GM18511 (cell line): ENCODE data around the gene RESP18.
"Not testable (repeated sequence)": the region's sequence is repeated elsewhere in the genome, so short reads cannot be mapped to it uniquely, and the experiment has no call there.

Experiments
- ATAC-seq: cut with Tn5 transposase; IDR thresholded peaks from one replicate; pipeline ENCODE4 v1.9.1; 2021; ENCODE audit warnings: mild to moderate bottlenecking, moderate library complexity; ENCODE audit not compliant: unreplicated experiment

RESP18 gene

DNA sequence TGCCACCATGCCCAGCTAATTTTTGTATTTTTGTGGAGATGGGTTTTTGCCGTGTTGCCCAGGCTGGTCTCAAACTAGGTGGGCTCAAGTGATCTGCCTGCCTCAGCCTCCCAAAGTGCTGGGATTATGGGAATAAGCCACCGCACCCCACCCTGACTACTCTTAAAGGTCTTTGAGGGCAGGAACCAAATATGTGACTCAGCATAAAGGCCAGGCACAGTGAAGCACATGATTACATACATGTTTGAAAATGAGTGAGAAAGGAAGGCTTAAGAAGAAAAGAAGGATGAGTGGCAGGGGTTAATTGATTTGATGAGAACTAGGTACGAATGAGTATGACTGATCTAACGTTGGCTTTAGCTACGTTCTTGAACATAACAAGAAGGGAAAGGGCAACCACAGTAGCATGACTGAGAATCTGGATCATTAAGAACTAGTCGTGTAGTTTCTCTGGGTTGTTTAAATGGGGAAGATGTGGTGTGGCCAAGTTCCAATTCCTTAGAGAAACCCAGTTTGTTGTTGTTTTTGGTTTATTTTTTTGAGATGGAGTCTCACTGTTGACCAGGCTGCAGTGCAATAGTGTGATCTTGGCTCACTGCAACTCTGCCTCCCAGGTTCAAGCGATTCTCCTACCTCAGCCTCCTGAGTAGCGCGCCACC lies 6.8 kb downstream of the RESP18 start:
- no peak for ATAC-seq

DNA sequence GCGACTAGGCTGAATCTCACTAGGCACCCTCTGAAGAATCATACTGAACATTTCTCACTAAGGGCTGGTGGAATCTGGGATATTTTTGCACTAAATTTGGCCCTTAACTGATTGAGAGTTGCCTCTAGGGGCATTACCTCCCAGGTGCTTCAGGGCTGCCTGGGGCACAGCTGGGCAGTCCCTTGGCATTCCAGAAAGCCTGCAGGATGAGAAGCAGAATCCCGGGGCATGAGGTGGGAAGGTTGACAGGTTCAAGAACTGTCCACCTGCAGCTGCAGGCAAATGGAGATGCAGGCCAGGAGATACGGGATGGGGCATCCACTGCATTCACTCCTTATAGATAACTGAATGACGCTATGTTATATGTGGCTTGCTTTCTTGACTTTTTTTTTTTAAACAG lies 7.4 kb downstream of the RESP18 start:
- no peak for ATAC-seq

DNA sequence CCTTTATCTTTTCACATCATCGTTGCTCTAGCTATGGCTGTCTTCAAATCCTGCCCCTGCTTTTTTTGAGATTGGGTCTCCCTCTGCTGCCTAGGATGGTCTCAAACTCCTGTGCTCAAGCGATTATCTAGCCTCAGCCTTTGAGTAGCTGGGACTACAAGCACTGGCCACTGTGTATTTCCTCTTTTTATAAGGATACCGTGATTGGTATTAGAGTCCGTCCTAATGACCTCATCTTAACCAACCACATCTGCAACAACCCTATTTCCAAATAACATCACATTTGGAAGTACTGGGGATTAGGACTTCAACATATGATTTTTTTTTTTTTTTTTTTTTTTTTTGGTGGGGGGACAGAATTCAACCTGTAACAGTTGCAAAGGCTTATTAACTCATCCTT lies 9.1 kb downstream of the RESP18 start:
- no peak for ATAC-seq

DNA sequence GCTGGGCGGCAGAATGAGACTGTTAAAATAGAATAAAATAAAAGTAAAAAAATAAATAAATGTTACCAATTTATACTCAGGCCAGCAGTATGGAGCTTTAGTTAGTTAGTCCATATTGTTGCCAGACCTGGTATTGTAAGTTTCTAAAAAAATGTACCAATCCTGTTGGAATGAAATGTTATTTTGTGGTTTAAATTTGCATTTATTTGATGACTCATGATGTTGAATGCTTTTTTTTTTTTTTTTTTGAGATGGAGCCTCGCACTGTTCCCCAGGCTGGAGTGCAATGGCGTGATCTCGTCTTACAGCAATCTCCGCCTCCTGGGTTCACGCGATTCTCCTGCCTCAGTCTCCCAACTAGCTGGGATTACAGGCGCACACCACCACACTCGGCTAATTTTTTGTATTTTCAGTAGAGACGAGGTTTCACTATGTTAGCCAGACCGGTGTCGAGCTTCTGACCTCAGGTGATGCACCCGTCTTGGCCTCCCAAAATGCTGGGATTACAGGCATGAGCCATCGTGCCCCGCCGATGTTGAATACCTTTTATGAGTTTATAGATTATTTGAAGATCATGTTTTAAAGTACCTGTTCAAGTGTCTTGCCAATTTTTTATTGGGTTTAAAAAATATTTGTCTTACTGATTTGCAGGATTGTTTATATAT lies 17.6 kb downstream of the RESP18 start:
- no peak for ATAC-seq

DNA sequence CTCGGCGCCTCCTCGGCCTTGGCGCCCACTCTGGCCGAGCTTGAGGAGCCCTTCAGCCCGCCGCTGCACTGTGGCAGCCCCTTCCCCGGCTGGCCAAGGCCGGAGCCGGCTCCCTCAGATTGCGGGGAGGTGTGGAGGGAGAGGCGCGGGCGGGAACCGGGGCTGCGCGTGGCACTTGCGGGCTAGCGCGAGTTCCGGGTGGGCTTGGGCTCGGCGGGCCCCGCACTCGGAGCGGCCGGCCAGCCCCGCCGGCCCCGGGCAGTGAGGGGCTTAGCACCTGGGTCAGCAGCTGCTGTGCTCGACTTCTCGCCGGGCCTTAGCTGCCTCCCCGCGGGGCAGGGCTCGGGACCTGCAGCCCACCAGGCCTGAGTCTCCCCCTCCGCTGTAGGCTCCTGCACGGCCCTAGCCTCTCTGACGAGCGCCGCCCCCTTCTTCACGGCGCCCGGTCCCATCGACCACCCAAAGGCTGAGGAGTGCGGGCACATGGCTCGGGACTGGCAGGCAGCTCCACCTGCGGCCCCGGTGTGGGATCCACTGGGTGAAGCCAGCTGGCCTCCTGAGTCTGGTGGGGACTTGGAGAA lies 19.8 kb downstream of the RESP18 start:
- ATAC-seq: not testable (repeated sequence)

DNA sequence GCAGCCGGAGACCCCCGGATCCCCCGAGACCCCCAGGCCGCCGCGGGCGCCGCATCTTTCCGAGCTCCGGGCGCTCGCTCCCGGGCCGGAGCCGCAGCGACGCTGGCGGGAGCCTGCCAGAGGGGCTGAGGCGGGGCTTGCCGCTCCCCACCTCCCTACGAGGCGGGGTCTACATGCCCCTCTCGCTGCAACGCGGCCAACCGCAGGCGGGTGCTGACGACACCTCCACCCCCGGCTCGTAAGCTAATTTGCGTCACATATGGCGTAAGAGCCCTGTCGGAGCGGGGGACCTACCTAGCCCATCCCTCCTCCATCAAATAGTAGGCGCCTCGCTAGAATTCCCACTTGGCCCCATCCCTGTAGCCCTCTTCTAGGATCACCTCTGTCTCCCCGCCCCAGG lies 23.3 kb downstream of the RESP18 start, which contains the start of gene PTPRN:
Gene PTPRN (minus strand): TSS at position 124 of the 400 bp plus-strand sequence. CDS start 69 bp downstream, at position 55.
- no peak for ATAC-seq

DNA sequence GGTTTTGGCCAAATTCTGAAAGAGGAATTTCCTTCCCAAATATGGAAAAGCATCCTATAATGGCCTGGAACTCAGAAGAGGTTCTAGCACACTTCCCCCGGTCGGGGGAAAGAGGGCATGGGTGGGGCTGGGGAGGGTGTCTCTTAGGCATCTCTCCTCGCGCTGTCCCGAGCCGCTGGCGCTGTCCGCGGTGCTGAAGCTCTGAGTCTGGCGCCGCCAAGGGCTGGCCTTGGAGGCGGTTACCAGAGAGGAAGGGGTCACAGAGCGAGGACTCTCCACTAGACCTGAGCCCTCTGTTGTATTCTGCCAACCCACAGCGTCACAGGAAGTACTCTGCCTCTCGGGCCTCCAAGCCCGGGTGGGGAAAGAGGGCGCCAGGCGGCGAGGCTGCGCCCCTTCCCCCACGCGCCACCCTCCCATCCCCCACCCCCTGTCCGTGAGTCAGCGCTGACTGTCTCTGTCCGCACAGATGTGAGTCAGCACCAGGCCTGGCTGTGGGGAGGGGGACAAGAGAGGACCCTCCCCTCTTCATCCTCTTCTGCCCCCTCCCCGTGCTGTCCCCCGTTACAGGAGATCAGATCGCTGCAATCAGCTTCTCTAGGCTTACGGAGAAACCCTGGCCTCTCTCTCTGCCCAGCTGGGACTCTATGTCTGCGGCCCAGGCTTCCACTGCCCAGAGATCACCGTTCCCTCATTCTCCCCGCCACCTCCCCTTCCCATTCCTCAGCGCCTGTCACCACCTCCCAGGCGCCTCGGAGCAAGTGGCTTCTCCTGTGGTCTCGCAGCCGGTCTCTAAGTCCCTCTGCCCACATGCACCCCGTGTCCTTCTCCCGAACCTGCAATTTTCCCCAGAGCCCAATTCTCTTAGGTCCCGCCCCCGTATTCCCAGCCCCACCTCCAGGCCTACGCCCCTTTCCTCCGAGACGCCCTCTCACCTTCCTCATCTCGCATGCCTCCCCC lies 24.1 kb downstream of the RESP18 start:
- peak; percentile 54 for ATAC-seq

DNA sequence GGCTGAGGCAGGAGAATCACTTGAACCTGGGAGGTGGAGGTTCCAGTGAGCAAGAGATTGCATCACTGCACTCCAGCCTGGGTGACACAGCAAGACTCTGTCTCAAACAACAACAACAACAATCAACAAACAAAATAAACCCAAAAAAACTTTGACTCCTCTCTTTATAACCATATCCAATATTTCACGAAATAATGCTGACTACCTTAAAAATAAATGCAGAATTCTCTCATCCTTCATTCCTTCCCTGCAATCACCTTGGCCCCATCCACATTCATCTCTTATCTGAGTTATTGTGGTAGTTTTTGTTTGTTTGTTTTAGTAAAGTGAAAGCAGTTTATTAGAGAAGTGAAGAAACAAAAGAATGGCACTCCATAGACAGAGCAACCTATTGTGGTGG lies 26.5 kb downstream of the RESP18 start:
- ATAC-seq: no peak

DNA sequence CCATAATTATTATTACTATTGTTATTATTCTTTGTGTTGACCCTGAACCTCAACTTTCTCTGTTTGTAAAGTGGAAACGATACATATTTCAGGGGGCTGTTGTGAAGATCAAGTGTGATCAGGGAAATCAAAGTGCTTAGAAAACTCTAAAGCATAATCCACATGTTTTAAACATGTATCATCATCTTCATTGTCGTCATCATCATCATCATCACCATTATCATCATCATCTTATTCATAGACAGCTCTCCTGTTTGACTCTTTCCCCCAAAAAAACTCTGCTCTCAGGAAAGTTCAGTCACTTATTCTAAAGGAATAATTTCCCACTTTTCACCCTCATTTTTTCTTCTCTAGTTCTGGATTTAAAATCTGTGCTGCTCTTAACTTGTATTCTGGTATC lies 28.3 kb downstream of the RESP18 start:
- no peak for ATAC-seq

DNA sequence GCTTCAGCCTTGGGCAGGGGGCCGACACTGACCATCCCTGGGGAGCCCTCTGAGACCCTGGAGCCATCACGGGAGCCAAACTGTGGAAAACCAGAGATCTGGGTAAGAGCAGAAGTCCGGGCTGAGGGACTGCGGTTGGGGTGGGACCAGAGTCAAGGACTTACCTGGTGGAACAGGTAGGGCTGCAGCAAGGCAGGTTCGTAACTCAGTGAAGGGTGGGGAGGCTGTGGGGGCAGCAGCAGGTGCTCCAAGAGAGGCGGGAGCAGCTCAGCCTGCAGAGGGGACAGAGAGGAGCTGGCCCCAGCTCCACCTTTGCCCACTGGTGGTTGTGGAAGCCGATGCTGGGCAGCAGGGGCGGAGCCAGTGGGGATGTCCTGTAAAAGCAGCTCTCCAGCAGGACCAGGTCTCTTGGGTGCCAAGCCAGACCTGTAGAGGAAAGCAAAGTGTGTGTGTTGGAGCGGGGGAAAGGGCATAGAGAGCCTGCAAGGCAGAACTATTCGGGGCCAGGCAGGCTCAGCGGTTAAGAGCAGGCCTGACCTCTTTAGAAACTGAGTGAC lies 30.1 kb downstream of the RESP18 start:
- ATAC-seq: no peak

DNA sequence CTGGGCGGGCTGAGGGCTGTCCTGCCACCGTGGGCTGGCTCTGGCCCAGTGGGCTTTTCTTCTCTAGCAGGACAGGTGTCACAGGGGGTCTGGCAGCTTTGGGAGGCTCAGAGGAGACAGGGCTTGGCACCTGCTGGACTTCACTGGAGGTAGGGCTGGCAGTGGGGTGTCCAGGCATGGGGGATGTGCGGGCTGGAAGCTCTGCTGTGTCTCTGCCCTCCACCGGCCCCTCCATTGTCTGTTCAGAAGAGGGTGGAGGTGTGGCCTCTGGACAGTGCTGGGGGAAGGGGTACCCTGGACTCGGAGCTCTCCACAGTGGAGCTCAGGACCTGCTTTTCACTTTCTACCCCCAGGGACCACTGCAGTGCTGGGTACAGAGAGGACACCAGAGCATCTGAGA lies 32.5 kb downstream of the RESP18 start:
- ATAC-seq: no peak

DNA sequence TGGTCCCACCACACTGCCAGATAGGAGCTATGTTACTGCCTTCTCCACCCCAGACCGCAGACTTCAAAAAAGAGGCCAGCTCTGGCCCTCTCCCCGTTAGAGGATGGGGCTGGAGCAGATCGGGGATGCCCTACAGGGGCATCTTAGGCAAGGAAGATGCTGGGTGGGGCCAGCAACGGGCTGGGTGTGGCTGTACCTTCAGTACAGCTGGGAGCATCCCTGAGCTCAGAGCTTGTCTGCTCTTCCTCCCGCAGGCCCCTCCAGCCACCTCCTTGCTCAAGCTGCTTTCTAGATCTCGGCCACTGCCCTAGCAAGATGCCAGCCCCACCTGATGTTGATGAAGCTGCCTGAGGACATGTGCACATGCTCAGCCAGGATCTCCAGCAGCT lies 33.2 kb downstream of the RESP18 start:
- no peak for ATAC-seq

DNA sequence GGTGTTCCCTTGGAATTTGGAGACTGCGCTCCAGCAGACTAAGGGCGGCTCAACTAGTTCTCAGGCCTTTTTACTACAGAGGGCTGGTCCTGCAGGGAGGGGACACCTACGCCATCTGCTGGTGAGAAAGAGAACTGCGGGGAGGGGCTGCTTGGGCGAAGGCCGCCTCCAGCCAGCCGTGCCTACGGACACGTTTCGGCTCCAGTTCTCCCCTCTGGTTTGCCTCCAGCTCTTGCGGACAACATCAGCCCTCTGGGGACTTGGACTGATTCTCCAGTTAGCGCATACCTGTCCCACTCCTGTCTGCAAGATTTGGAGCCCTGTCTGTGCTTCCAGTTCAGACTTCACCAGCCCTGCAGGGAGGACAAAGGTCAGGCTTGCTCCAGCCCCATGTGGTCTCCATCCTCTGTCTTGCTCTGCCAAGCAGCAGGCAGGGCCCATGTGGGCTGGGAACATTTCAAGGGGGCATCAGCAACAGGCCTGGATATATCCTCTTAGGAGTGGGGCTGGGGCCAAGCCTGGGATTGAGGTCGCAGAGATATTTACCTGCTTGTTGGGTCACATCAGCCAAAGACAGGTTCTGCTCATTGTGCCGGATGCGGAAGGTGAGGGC lies 33.7 kb downstream of the RESP18 start:
- ATAC-seq: peak; percentile 53

DNA sequence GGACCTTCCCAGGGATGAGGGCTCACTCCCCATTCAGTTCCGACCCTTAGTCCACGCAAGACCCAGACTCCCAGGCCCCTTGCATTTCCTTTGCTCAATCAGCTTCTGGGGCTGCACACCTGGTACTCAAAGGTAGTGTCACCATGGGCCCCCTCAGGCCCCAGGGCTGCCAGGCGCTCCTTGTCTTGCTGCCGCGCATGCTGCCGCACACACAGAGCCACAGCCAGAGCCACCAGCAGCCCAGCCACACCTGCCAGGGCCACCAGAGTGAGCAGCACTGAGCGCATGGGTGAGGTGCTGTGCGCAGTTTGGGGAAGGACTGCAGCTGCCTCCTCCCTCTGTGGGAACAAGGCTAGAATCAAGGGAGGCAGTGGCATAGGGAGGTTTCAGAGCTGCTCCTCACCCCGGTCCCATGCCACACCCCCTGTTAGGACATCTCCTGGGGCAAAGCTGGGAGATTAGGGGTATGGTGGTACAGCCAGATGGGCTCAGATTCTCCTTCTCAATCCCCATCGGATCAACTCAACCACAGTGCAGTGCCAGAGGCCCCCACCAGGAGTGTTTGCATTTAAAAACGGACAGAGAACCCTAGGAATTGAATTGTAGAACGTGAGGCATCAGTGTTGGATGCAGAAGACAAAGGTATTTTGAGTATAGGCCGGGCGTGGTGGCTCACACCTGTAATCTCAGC lies 34.6 kb downstream of the RESP18 start:
- ATAC-seq: no peak

DNA sequence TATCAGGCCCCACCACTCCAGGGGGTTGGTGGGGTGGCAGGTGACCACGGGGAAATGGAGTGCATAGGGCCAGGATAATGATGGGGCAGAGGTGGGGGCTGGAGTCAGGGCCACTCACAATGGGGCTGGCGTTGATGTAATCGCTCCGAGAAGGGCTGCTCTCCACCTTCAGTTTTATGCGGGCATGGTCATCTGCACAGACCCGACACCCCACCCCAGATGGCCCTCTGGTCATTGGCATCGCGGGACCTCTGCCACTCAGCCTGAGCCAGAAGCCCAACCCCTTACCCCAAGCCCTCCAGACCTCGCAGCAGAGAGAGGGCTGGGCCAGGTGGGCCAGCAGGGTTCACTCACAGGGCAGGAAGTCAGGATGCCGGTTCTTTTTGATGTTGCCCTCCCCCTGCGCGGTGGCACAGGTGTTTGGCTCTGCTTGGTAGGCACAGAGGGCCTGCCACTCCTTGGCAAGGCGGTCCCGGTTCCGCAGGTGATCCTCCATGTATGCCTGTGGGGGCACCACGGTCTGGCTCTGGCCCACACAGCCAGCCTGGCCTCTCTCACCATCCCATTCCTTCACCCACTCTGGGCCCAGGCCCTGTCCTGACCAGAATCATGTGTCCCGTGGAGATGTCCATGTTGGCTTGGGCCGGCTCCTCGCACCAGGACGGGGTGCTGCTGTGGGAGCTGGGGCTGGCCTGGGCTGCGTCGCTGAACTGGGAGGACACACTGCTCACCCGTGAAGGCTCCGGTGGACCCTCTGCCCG lies 35.7 kb downstream of the RESP18 start:
- ATAC-seq: no peak

DNA sequence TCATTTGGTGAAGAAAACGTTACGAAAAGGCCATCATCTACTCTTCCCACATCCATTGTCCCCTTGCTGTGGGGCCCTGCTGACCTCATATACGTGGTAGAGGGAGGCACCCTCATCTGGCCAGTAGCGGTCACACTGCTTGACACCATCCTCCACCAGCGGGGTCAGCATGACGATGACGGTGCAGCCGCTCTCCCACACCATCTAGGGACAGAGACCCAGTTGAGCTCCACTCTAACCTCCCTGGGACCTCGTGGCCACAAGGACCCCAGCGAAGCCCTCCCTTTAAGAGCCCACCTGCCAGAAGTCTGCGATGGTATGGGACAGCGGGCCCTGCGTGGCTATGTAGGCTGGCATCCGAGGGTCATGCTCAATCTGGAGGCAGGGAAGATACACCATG lies 36.4 kb downstream of the RESP18 start:
- no peak for ATAC-seq

DNA sequence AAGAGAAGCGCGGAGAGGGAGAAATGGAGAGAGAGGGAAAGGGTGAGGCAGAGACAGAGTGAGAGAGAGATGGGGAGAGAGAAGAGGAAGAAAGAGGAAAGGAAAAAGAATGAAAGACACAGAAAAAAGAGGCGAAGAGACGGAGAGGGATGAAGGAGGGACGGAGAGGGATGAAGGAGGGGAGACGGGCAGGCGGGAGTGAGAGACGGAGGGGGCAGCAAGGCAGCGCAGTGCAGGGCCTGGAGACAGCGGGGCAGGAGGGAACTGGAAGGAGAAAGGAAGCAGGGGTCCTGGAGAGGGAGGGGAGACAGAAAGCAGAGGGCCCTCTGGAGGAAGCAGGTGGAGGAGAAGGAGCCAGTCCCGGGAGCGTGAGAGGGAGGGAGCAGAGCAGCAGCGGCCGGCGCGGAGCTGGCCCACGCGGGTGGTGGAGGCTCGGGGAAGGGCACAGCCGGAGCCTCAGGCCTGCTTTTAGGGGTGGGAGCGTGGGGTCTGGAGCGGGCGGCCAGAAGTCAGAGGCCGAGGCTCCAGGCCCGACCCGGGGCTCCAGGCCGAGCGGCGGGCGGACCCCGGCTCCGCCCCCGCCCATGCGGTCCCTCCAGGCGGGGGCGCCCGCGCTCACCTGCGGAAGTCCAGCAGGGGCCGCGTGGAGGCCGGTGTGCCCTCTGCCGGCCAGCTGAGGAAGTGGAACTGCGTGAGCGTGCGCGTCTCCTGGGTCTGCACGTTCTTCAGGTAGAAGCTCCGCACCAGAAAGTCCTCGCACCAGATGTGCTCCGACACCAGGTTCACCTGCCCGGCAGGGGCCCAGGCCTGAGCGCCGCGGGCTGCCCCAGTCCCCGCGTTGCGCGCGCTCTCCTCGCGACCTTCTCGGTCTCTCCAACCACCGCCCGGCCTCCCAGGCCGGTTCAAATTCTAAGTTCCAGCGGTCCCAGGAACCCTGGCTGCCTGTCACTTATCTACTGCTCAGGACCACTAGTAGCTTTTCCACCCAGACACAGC lies 37.9 kb downstream of the RESP18 start:
- ATAC-seq: peak; percentile 91

DNA sequence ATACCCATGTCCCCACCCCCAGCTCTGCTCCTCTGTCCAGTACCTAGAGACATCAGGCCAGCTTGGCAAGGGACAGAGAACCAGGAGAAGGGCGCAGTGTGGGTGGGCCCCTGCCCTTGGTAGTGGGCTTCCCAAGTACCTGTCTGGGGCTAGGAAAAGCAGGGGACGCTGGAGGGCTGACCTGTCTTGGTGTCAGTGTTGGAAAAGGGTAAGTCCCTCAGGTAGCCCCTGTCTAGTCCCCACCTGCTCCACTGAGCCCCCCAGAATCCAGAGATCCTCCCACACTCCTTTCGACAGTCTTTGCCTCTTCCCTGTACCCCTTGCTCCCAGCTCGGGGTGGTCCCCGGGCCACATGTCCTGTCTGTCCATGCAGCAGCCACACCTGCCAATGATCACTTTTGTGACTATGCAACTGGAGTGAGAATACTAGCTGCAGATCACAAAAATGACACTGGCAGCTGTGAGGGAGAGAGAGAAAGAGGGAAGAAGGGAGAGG lies 38.8 kb downstream of the RESP18 start:
- ATAC-seq: no peak
